MM.1S (cell line): ENCODE results near the gene RALGPS2.

Experiments
- DNase-seq: peaks from one replicate; pipeline ENCODE4 v3.0.0-alpha.2; 2015
- H2AFZ ChIP-seq: fragments of 300-600 bp; sonication (generic); 2 replicates; pipeline ENCODE4 v1.6.0; 2016; ENCODE audit warnings: antibody characterized with exemption, low read length
- H3F3A ChIP-seq: fragments of 300-600 bp; sonication (generic); 2 replicates; pipeline ENCODE4 v1.6.1; 2016; ENCODE audit warnings: mild to moderate bottlenecking, antibody characterized with exemption, low read length, moderate library complexity, mixed read lengths; ENCODE audit not compliant: insufficient read depth
- H3K27ac ChIP-seq: fragments of 300-600 bp; sonication (generic); 2 replicates; pipeline ENCODE4 v1.5.1; 2016; ENCODE audit warnings: mild to moderate bottlenecking, low read length
- H3K27me3 ChIP-seq: fragments of 300-600 bp; sonication (generic); replicated peaks from 2 replicates; pipeline ENCODE4 v1.6.0; 2016; ENCODE audit warnings: low read length; ENCODE audit not compliant: insufficient read depth
- H3K36me3 ChIP-seq: fragments of 300-600 bp; sonication (generic); replicated peaks from 2 replicates; pipeline ENCODE4 v1.6.1; 2016; ENCODE audit warnings: mild to moderate bottlenecking, low read length, mixed read lengths; ENCODE audit not compliant: insufficient read depth
- H3K4me1 ChIP-seq: fragments of 300-600 bp; sonication (generic); 2 replicates; pipeline ENCODE4 v1.6.1; 2016; ENCODE audit warnings: low read length, mixed read lengths
- H3K4me2 ChIP-seq: fragments of 300-600 bp; sonication (generic); 2 replicates; pipeline ENCODE4 v1.6.0; 2016; ENCODE audit warnings: low read depth, low read length
- H3K4me3 ChIP-seq: fragments of 300-600 bp; sonication (generic); 2 replicates; pipeline ENCODE4 v1.5.1; 2016; ENCODE audit warnings: low read length, mixed read lengths
- H3K79me2 ChIP-seq: fragments of 300-600 bp; sonication (generic); 2 replicates; pipeline ENCODE4 v1.6.1; 2016; ENCODE audit warnings: mixed run types, low read length, mixed read lengths
- H3K9ac ChIP-seq: fragments of 300-600 bp; sonication (generic); 2 replicates; pipeline ENCODE4 v1.6.1; 2016; ENCODE audit warnings: low read length, mixed read lengths
- H3K9me2 ChIP-seq: fragments of 300-600 bp; sonication (generic); replicated peaks from 2 replicates; pipeline ENCODE4 v1.6.1; 2016; ENCODE audit warnings: mild to moderate bottlenecking, low read length, mixed read lengths; ENCODE audit not compliant: insufficient read depth
- H3K9me3 ChIP-seq: fragments of 300-600 bp; sonication (generic); replicated peaks from 2 replicates; pipeline ENCODE4 v1.6.1; 2016; ENCODE audit warnings: mild to moderate bottlenecking, low read length, mixed read lengths; ENCODE audit not compliant: insufficient read depth
- H4K20me1 ChIP-seq: fragments of 300-600 bp; sonication (generic); 2 replicates; pipeline ENCODE4 v1.6.1; 2016; ENCODE audit warnings: mild to moderate bottlenecking, low read length, moderate library complexity, mixed read lengths; ENCODE audit not compliant: insufficient read depth
- EZH2 ChIP-seq: fragments of 300-600 bp; sonication (generic); optimal IDR thresholded peaks from 2 replicates; pipeline ENCODE3; 2017; ENCODE audit warnings: low read depth, mild to moderate bottlenecking, antibody characterized with exemption, low read length, mixed read lengths
- EZH2phosphoT487 ChIP-seq: fragments of 300-600 bp; sonication (generic); IDR thresholded peaks from 2 replicates; pipeline ENCODE4 v1.6.1; 2018; ENCODE audit warnings: antibody characterized with exemption, low read length
- TF ChIP-seq, protein P1 (sequence below): fragments of 300-600 bp; sonication (generic); IDR thresholded peaks from 2 replicates; pipeline ENCODE4 v1.5.1; 2016; ENCODE audit warnings: antibody characterized with exemption, low read length, mixed read lengths

The RALGPS2 gene

GRCh38 chr1:178966312-178966711 lies 241.3 kb downstream of the RALGPS2 start:
- Histone ChIP-seq H3K9me2 (no peaks in the 10 kb centered on the region), H3K27me3 (no peaks in the 10 kb centered on the region), H2AFZ (no peak overlapping the region), H3K36me3 (no peaks in the 10 kb centered on the region), H3F3A (peaks cover 7% of the 10 kb centered on the region; the same call in 1 of the 2 replicates), H3K9ac (no peak overlapping the region), H3K27ac (no peak overlapping the region), H3K79me2 (no peaks in the 10 kb centered on the region), H3K4me1 (peaks cover 31% of the 10 kb centered on the region), H3K4me2 (no peak overlapping the region), H3K4me3 (no peak overlapping the region), H4K20me1 (no peaks in the 10 kb centered on the region), H3K9me3 (no peaks in the 10 kb centered on the region)
- DNase-seq: no peak
- TF ChIP-seq EZH2phosphoT487: no peak
- TF ChIP-seq EZH2: no peak
- TF ChIP-seq, protein P1, sequence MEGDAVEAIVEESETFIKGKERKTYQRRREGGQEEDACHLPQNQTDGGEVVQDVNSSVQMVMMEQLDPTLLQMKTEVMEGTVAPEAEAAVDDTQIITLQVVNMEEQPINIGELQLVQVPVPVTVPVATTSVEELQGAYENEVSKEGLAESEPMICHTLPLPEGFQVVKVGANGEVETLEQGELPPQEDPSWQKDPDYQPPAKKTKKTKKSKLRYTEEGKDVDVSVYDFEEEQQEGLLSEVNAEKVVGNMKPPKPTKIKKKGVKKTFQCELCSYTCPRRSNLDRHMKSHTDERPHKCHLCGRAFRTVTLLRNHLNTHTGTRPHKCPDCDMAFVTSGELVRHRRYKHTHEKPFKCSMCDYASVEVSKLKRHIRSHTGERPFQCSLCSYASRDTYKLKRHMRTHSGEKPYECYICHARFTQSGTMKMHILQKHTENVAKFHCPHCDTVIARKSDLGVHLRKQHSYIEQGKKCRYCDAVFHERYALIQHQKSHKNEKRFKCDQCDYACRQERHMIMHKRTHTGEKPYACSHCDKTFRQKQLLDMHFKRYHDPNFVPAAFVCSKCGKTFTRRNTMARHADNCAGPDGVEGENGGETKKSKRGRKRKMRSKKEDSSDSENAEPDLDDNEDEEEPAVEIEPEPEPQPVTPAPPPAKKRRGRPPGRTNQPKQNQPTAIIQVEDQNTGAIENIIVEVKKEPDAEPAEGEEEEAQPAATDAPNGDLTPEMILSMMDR: no peak

DNA sequence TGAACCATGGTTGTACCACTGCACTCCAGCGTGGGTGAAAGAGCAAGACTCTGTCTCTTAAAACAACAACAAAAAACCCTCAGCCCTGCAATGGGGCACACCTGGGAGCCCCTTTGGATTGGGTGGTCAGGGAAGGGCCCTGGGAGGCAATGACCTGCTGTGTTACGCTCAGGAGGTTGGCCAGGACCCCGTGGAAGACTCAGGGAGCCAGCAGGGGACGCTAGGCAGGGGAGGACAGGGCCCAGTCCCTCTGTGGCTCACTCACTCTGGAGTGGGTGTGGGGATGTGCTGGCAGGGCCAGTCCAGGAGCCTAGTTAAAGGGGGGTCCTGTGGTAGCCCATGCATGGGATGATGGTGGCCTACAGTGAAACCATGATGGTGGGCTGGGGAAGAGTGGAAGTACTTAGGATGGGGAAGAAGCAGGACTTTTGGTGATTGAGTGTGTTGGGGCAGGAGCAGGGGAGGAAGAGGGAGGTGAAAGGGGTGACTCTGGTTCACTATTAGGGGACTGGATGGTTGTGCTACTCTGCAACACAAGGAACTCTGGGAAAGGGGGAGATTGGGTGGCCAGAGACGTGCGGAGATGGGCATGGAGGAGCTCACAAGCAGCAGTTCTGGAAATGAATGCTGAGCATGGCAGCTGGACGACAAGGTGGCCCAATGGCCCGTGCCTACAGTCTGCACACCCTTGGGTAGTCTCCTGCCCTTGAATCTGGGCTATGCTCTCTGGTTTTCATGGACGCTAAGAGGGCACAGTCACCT lies 244.4 kb downstream of the RALGPS2 start:
- H3K36me3 ChIP-seq: no peaks in the 10 kb centered on the region
- no peaks in the 10 kb centered on the region for H4K20me1 ChIP-seq
- TF ChIP-seq EZH2phosphoT487: no peak
- TF ChIP-seq, protein P1: no peak
- TF ChIP-seq EZH2: no peak
- peaks cover 54% of the 10 kb centered on the region for H3K4me1 ChIP-seq
- H3K79me2 ChIP-seq: no peaks in the 10 kb centered on the region
- no peak for DNase-seq
- H3K4me3 ChIP-seq: no peak overlapping the region
- H3F3A ChIP-seq: peaks cover 20% of the 10 kb centered on the region
- no peaks in the 10 kb centered on the region for H3K9me3 ChIP-seq
- peak overlapping the region; percentile 36; the same call in 1 of the 2 replicates for H3K27ac ChIP-seq
- H2AFZ ChIP-seq: no peak overlapping the region
- no peaks in the 10 kb centered on the region for H3K27me3 ChIP-seq
- H3K9ac ChIP-seq: no peak overlapping the region
- H3K9me2 ChIP-seq: no peaks in the 10 kb centered on the region
- no peak overlapping the region for H3K4me2 ChIP-seq

- Histone ChIP-seq H3K9me2 (no peaks in the 10 kb centered on the region), H3K27me3 (no peaks in the 10 kb centered on the region), H3K9ac (no peak overlapping the region), H4K20me1 (no peaks in the 10 kb centered on the region), H3K4me2 (no peak overlapping the region), H3F3A (peaks cover 24% of the 10 kb centered on the region), H2AFZ (no peak overlapping the region), H3K4me1 (peaks cover 62% of the 10 kb centered on the region), H3K79me2 (no peaks in the 10 kb centered on the region), H3K36me3 (no peaks in the 10 kb centered on the region), H3K4me3 (no peak overlapping the region), H3K9me3 (no peaks in the 10 kb centered on the region), H3K27ac (no peak overlapping the region)
- no peak for DNase-seq
- no peak for TF ChIP-seq EZH2phosphoT487
- TF ChIP-seq, protein P1: no peak
- no peak for TF ChIP-seq EZH2
Measured at GRCh38 chr1:178970184-178970583, 245.1 kb downstream of the RALGPS2 start.
